NCI-H1417 (cell line): ENCODE data around the gene FRYL.

Experiments used
- DNase-seq, 3 experiments: peaks; one replicate each; lab custom pipeline; 2025; lab: John Stamatoyannopoulos, UW

FRYL gene

GRCh38 chr4:48558026-48558425 is 222.1 kb downstream of the FRYL start:
- DNase-seq, result no peak

DNA sequence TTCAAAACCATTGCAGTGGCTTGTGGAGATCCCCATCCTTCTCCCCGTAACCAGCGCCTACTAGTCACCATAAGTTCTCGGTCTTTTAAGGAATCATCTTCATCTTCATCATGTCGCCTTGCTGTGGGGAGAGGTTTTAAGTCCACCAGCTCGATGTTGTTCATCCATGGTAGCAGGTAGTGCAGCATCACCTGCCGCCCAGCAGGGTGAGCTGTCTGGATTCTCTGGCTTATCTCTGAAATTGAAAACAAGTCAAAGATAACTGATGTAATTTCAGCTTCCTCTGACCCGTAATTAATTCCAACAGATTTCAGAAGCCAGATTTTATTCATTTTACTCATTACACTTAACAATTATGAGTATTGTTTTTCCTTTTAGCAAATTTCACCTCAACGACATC is 222.6 kb downstream of the FRYL start:
- DNase-seq, result peak in 1 of 3 experiments; percentile 5

- DNase-seq, result no peak
Measured at GRCh38 chr4:48556268-48556667, 223.8 kb downstream of the FRYL start.

DNA sequence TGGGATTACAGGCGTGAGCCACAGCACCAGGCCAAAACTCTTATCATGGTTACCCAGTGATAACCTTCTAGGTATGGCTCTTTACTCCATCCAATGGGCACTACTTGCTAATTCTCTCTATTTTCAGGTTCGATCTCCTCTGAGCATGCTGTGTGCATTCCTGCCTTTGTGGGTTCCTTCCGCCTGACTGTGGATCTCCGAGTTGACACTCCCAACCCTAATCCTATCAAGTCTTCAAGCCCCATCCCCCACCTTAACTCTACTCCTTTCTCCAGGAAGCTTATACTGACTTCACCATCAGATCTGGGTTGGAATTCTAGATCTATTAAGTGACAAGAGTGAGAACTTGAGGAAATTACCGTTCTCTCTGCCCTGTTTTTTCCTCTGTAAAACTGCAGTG is 225.5 kb downstream of the FRYL start:
- DNase-seq, result no peak

- no peak for DNase-seq
Measured at GRCh38 chr4:48553720-48554119, 226.4 kb downstream of the FRYL start.

DNA sequence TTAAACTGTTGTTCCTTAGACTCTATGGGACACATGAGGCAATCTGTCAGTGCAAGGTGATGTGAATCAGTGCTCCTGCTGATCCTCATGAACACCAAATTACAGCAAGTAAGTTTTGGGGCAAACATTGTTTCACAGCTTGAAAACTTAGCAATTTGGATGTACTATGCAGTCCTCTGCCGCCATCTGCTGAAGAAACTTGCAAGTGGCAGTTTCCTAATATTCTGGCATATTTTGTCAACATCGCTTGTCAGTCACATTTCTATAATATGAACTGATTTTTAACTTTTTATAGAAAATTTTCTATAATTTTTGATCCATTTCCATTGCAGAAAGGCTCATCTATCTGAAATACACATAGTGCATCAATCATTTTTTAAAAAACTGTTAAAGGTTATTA is 233.7 kb downstream of the FRYL start:
- DNase-seq, result peak; percentile 3 to 69 (median 9)

DNA sequence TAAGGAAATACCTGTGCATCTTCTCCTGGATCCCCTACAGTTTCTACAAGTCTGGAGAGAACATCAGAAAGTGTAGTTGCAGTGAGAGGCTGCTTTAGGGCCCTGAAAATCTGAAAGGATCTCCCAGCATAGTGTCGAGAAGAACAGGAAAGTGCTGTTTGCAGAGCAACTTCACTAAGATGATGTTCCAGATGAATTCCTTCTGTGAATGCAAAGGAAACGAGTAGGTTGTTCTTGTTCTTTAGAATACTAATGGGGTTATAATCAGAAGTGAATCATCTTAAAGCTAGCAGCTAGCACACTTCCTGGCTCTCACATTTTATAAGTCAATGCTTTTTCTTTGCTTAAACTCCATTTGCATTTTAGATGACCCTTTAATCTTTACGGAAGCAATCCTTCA is 236.3 kb downstream of the FRYL start:
- DNase-seq, result no peak

DNA sequence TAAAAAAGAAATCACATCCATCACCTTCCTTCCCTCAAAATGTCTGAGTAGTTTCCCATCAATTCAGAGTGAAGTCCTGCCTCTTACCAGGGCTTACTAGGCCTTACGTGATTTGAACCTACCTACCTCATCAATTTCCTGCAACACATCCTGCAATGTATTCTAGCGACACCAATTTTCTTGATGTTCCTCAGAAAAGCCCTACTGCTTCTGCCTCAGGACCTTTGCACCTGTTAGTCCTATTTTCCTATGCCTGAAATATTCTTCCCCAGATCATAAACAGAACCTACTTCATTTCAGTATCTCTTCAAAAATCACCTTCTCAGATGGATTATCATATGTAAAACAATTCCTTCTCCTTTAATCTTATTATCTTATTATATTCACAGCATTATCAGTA is 237.2 kb downstream of the FRYL start:
- DNase-seq, result no peak

GRCh38 chr4:48539597-48539996 is 240.5 kb downstream of the FRYL start:
- DNase-seq, result no peak

GRCh38 chr4:48538358-48538757 is 241.7 kb downstream of the FRYL start:
- peak in 2 of 3 experiments; percentile 38 to 79 for DNase-seq

DNA sequence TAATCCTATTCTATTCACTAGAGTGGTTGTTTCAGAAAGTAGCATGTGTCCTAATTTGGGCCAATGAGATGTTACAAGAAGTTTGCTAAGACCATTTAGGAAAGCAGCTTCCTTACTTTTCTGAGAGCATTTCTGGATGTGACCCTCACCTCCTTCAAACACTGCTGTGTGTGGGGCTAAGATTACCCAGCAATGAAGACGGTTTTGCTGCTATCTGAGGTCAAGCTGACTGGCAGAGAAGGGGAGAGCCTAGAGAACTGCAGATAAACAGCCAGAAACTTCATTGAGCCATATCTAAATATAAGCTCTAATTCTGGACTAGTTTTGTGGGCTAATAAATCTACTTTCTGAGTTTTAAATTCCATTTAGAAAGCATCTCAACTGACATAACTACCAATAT is 253.7 kb downstream of the FRYL start:
- no peak for DNase-seq

GRCh38 chr4:48518143-48518542 is 261.9 kb downstream of the FRYL start:
- no peak for DNase-seq

- DNase-seq, result no peak
Measured at GRCh38 chr4:48509543-48509942, 270.5 kb downstream of the FRYL start.

- no peak for DNase-seq
Measured at GRCh38 chr4:48506716-48507115, 273.4 kb downstream of the FRYL start.

DNA sequence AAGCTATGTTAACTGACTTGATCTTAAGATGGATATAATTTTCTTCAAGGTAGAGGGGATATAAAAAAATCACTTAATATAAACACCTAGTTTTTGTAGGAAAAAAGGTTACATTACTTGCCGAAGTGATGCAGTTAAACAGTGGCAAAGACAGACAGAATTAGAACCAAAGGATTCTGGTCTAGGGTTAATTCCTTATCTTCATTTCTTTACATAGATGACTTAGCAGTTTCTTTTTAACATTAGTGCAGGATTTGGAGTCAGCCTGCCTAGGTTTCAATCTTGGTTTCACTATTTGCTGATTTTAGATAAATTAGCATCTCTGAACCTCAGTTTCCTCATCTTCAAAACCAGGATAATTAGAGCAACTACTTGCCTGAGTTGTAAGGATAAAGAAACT is 275.7 kb downstream of the FRYL start:
- no peak for DNase-seq

DNA sequence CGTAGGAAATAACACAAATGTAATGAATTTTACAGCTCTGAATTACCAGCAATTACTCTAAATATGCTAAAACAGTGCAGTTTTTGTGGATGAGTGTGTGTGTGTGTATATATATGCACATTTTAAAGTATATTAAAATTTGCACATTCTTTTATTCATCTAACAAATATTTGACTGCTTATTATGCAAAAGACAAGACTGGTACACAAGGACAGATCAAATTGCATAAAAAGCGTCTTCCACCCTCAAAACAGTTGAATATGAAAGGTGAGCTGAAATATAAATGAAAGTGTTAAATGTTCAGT is 276.1 kb downstream of the FRYL start:
- no peak for DNase-seq

DNA sequence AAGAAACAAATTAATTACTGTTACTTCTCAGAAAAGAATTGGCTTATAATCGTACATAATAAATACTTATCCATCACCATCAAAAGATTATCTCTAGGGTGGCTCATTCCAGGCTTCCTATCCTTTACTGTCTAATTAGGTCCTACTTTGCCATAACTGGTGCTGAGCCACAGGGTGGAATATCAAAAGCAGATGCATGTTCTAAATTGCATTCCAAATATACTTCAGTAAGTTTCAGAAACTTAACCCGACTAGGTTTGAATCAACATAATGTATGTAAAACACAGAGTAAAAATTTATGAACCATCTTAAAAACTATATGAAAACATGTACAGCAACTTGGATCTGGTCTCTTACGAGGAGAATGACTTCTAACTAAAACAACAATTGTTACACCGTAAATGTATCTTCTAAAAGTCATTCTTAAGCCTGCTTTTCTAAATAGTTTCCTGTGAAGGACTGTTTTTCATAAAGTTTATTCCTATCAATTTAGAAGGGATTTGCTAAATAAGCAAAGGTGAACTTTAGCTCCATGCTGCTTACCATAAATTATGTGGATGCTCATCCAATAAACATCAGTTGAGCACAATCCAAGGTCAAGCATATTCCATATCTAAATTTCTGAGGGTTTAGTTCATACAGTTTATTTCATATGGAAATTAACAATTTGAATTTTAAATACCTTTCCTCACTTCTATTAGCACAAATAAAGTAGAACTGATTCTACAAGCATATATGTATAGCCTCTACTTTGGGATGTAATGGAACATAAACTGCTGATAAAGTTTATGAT is 276.6 kb downstream of the FRYL start:
- DNase-seq, result no peak

DNA sequence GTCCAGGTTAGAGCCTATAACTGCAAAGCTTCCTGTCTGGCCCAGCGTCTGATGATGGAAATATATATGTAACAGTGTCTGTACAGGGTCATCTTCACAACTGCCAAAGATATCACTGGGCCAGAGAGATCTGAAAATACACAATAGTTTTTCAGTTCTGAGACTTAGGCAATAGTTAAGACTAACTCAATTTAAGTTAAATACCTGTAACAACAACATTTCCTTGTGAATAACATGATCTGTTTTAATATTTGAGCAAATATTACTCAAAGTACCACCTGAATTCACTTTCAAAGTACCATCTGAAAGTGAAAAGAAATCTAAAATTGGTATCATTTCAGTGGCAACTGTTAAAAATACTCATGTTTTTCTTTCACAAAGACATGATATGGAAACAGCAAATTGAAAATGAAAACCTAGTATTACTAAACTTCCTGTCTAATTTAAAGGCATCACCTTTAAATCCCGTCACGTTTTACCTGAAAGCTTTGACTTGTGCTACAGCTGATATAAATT is 280.5 kb downstream of the FRYL start:
- no peak for DNase-seq

DNA sequence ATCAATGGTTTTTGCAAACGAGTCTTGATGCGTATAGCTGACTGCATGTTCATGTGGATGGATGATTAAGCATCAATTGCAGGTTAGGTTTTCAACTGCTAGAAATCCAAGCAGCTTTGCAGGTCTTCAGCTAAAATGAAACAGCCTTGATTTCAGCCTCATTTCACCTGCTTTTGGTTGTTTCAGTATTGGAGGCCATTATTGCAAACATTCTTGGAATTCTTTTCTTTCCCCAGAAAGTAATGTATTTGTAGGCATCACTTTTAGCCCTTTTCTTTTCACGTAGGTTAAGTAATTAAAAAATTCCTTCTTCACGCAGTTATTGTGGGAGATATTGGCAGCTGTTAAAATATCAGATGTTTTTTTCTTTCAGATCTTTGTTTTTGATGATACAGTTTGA is 281.2 kb downstream of the FRYL start:
- DNase-seq, result no peak

- no peak for DNase-seq
Measured at GRCh38 chr4:48495941-48496340, 284.1 kb downstream of the FRYL start.

DNA sequence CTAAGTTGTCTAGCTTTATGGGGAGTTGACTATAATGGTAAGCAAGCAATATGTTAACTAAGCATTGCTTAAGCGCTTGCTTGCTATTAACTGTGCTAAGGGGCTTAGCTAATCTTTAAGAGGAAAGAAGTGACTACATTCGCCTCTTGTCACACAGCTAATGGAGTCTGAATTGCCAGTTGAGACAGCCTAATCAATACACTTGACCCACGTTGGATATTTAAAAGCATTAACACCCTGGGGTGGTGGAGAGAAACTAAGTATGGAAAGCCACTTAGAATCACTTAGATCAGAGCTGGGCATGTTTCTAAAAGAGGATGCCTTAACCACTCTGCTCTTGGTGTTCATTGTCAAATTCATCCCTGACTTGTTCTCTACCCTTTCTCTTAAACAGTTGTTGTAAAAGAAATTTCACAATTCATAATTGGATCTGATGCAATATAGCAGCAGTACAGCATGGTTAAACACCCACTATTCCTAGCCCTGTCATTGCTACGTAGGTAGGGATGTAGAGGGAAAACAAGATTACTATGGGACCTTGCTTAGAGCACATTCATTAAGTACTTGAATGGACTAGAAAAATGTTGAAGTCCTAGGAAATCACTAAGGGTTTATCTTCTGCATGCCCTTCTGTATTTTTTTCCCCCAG is 286.5 kb downstream of the FRYL start:
- peak in 2 of 3 experiments; percentile 32 to 67 for DNase-seq

DNA sequence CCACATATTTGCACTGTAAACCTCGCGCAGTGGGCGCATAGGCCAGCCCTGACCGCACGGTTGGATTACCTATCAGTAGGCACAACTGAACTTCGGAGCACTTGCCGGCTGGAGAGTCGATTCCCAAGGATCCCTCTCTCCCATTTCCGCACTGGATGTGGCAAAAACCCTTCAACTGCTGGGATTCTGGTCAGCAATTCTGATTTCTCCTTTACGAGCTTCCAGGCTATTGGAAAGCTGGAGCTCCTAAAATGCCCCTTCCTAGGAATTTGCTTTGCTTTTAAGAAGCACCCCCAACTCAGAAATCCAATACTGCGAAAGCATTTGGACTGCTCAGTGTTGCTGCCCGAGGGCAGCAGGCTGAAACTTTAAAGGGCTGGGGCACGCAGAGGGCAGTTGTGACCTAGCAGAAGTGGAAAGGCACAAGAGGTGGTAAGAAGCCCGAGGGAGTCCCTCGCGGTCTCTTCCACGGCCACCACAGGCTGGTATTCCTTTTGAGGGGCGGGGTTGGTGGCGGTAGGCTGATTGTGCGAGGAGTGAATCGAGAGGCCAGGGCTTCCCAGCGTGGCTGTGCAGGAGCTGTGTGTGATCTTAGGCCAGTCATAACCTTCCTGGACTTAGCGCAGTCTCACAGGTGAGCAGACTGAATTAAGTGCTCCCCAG is 288.4 kb downstream of the FRYL start:
- no peak for DNase-seq
